Measurements from ENCODE around the gene TBC1D22A.

- TF ChIP-seq ZNF274 (IDR thresholded peaks at IDR 0.05; ENCODE audit: low read depth, low read length) (no peak), CTCF (IDR thresholded peaks at IDR 0.05 in 2 of 3, conservative IDR thresholded peaks at IDR 0.05 in 1 of 3; ENCODE audit: borderline replicate concordance in 1 of 3, insufficient read depth in 1 of 3, low read depth in 2 of 3, low read length in 2 of 3) (no peak), MAX (IDR thresholded peaks at IDR 0.05) (no peak), CEBPB (IDR thresholded peaks at IDR 0.05; ENCODE audit: low read depth) (no peak), EZH2 (IDR thresholded peaks at IDR 0.05) (no peak), POLR2A (IDR thresholded peaks at IDR 0.05; ENCODE audit: borderline replicate concordance, extremely low read depth, insufficient read depth, insufficient read length) (no peak)
Measured at GRCh38 chr22:47148956-47149728, 386.7 kb downstream of the TBC1D22A start.
